Panc1 (cell line): ENCODE measurements around the gene PEX16.

Experiments
- REST ChIP-seq, 2 experiments: IDR thresholded peaks; 2 replicates each; pipeline ENCODE4 v1.6.1; 2011 to 2012; ENCODE audit warnings: low read depth in 2 of 2, control low read depth in 1 of 2, low read length in 1 of 2, mild to moderate bottlenecking in 1 of 2, moderate library complexity in 1 of 2; ENCODE audit not compliant: insufficient read depth in 1 of 2
- SIN3A ChIP-seq: IDR thresholded peaks from 2 replicates; pipeline ENCODE4 v1.6.1; 2012; ENCODE audit warnings: low read depth, mild to moderate bottlenecking, low read length, moderate library complexity, borderline replicate concordance; ENCODE audit not compliant: insufficient read depth
- TF ChIP-seq, protein P1 (sequence below): fragments of 450-650 bp; IDR thresholded peaks from 2 replicates; pipeline ENCODE4 v1.5.1; 2017; ENCODE audit warnings: mild to moderate bottlenecking

DNA sequence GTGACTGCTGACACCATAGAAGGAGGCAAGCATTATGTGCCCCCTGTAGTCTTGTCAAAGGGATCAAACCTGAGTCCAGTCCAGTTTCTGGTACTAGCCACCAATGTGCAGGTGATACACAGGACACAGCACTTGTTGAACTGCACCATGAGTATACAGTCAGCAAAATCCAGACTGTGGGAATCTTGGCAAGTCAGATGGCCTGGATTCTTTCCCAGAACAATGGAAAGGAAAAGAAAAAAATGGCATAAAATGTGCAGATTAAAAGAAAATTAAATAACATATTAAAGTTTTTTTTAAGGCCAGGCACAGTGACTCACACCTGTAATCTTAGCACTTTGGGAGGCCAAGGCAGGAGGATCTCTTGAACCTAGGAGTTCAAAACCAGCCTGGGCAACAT is 53.6 kb downstream of the PEX16 start:
- TF ChIP-seq, protein P1, sequence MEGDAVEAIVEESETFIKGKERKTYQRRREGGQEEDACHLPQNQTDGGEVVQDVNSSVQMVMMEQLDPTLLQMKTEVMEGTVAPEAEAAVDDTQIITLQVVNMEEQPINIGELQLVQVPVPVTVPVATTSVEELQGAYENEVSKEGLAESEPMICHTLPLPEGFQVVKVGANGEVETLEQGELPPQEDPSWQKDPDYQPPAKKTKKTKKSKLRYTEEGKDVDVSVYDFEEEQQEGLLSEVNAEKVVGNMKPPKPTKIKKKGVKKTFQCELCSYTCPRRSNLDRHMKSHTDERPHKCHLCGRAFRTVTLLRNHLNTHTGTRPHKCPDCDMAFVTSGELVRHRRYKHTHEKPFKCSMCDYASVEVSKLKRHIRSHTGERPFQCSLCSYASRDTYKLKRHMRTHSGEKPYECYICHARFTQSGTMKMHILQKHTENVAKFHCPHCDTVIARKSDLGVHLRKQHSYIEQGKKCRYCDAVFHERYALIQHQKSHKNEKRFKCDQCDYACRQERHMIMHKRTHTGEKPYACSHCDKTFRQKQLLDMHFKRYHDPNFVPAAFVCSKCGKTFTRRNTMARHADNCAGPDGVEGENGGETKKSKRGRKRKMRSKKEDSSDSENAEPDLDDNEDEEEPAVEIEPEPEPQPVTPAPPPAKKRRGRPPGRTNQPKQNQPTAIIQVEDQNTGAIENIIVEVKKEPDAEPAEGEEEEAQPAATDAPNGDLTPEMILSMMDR = no peak
- TF ChIP-seq REST (IDR thresholded peaks at IDR 0.05; ENCODE audit: insufficient read depth in 1 of 2, low read depth in 2 of 2, low read length in 1 of 2) = no peak
- no peak for TF ChIP-seq SIN3A
